IPS DF 6.9 (cell line): ENCODE measurements around the gene NOM1.

Source experiments
- DNase-seq: peaks from one replicate; pipeline ENCODE4 v3.0.0-alpha.2; 2013; ENCODE audit warnings: low read depth, low spot score
- H3K27ac ChIP-seq: one replicate; pipeline ENCODE4 v1.5.1; 2013; ENCODE audit warnings: low read length, control low read depth
- H3K27me3 ChIP-seq: 2 replicates; pipeline ENCODE4 v1.6.1; 2013; ENCODE audit warnings: mild to moderate bottlenecking, low read length; ENCODE audit not compliant: control insufficient read depth, insufficient read depth
- H3K36me3 ChIP-seq: 2 replicates; pipeline ENCODE4 v1.6.1; 2013; ENCODE audit warnings: low read length; ENCODE audit not compliant: control insufficient read depth, insufficient read depth
- H3K4me1 ChIP-seq: 2 replicates; pipeline ENCODE4 v1.6.1; 2013; ENCODE audit warnings: low read length; ENCODE audit not compliant: control insufficient read depth, insufficient read depth
- H3K4me3 ChIP-seq: 2 replicates; pipeline ENCODE4 v1.5.1; 2013; ENCODE audit warnings: mild to moderate bottlenecking, low read length
- H3K9me3 ChIP-seq: 2 replicates; pipeline ENCODE4 v1.6.1; 2013; ENCODE audit warnings: low read length, inconsistent platforms; ENCODE audit not compliant: control insufficient read depth, insufficient read depth
- WGBS: extraction: QIAGEN DNeasy Blood & Tissue Kit; methylation state at CpG from one replicate; pipeline ENCODE4 v1.1.7; 2013; ENCODE audit warnings: mixed read lengths, missing lambda C conversion rate; ENCODE audit not compliant: insufficient read length, insufficient coverage; 5-methylcytosine and 5-hydroxymethylcytosine counted together

Gene NOM1

GRCh38 chr7:156962145-156962544 lies 12.6 kb downstream of the NOM1 start:
- no peak overlapping the region for H3K4me3 ChIP-seq
- H3K27me3 ChIP-seq, result no peaks in the 10 kb centered on the region
- peaks cover 58% of the 10 kb centered on the region for H3K36me3 ChIP-seq
- no peak overlapping the region for H3K27ac ChIP-seq
- H3K4me1 ChIP-seq, result no peaks in the 10 kb centered on the region
- no peak for DNase-seq
- H3K9me3 ChIP-seq, result no peaks in the 10 kb centered on the region
- no CpG with 5 or more reads among the region's 18 CpGs for WGBS

GRCh38 chr7:156962897-156963296 lies 13.4 kb downstream of the NOM1 start:
- Histone ChIP-seq H3K4me3 (no peak overlapping the region), H3K9me3 (no peaks in the 10 kb centered on the region), H3K27me3 (no peaks in the 10 kb centered on the region), H3K27ac (no peak overlapping the region), H3K4me1 (no peaks in the 10 kb centered on the region), H3K36me3 (peaks cover 60% of the 10 kb centered on the region)
- no peak for DNase-seq
- WGBS, result no CpG with 5 or more reads among the region's 16 CpGs

GRCh38 chr7:156963472-156963871 lies 14.0 kb downstream of the NOM1 start:
- peaks cover 57% of the 10 kb centered on the region for H3K36me3 ChIP-seq
- no CpG with 5 or more reads among the region's 12 CpGs for WGBS

GRCh38 chr7:156964971-156965370 lies 15.5 kb downstream of the NOM1 start:
- no peak for DNase-seq
- Histone ChIP-seq H3K36me3 (peaks cover 49% of the 10 kb centered on the region), H3K27ac (no peak overlapping the region), H3K4me1 (no peaks in the 10 kb centered on the region), H3K4me3 (no peak overlapping the region), H3K9me3 (no peaks in the 10 kb centered on the region), H3K27me3 (no peaks in the 10 kb centered on the region)
- WGBS, result no CpG with 5 or more reads among the region's 11 CpGs

More at GRCh38 chr7:156963472-156963871, 14.0 kb downstream of the NOM1 start:
- Histone ChIP-seq H3K4me3 (no peak overlapping the region; the same call in 1 of the 2 replicates), H3K4me1 (no peaks in the 10 kb centered on the region), H3K27ac (no peak overlapping the region), H3K27me3 (no peaks in the 10 kb centered on the region), H3K9me3 (no peaks in the 10 kb centered on the region)
- no peak for DNase-seq

GRCh38 chr7:156966387-156966786 lies 16.9 kb downstream of the NOM1 start:
- H3K27ac ChIP-seq, result no peak overlapping the region
- H3K9me3 ChIP-seq, result no peaks in the 10 kb centered on the region
- no peak for DNase-seq
- no CpG with 5 or more reads among the region's 8 CpGs for WGBS
- H3K4me1 ChIP-seq, result no peaks in the 10 kb centered on the region
- H3K4me3 ChIP-seq, result no peak overlapping the region
- H3K36me3 ChIP-seq, result peaks cover 37% of the 10 kb centered on the region
- H3K27me3 ChIP-seq, result no peaks in the 10 kb centered on the region

GRCh38 chr7:156968183-156968582 lies 18.7 kb downstream of the NOM1 start:
- no CpG with 5 or more reads among the region's 27 CpGs for WGBS
- H3K4me1 ChIP-seq, result no peaks in the 10 kb centered on the region
- H3K27me3 ChIP-seq, result no peaks in the 10 kb centered on the region
- H3K9me3 ChIP-seq, result no peaks in the 10 kb centered on the region
- peaks cover 23% of the 10 kb centered on the region for H3K36me3 ChIP-seq
- no peak overlapping the region for H3K4me3 ChIP-seq
- H3K27ac ChIP-seq, result no peak overlapping the region
- no peak for DNase-seq

GRCh38 chr7:156969972-156970420 lies 20.5 kb downstream of the NOM1 start:
- no CpG with 5 or more reads among the region's 3 CpGs for WGBS
- Histone ChIP-seq H3K9me3 (no peaks in the 10 kb centered on the region), H3K4me1 (no peaks in the 10 kb centered on the region), H3K4me3 (no peak overlapping the region), H3K27me3 (no peaks in the 10 kb centered on the region), H3K27ac (no peak overlapping the region), H3K36me3 (peaks cover 17% of the 10 kb centered on the region)
- no peak for DNase-seq

- H3K27me3 ChIP-seq, result no peaks in the 10 kb centered on the region
- WGBS, result no CpG with 5 or more reads among the region's 5 CpGs
- H3K27ac ChIP-seq, result no peak overlapping the region
- no peaks in the 10 kb centered on the region for H3K4me1 ChIP-seq
- no peaks in the 10 kb centered on the region for H3K36me3 ChIP-seq
- H3K9me3 ChIP-seq, result no peaks in the 10 kb centered on the region
- H3K4me3 ChIP-seq, result no peak overlapping the region
- DNase-seq, result no peak
Observed at GRCh38 chr7:156975620-156976019, 26.1 kb downstream of the NOM1 start.

- no peak for DNase-seq
- H3K4me1 ChIP-seq, result no peaks in the 10 kb centered on the region
- no CpG with 5 or more reads among the region's 1 CpG for WGBS
- no peak overlapping the region for H3K4me3 ChIP-seq
- no peaks in the 10 kb centered on the region for H3K27me3 ChIP-seq
- H3K27ac ChIP-seq, result no peak overlapping the region
- H3K36me3 ChIP-seq, result no peaks in the 10 kb centered on the region
- H3K9me3 ChIP-seq, result no peaks in the 10 kb centered on the region
Observed at GRCh38 chr7:156979007-156979606, 29.6 kb downstream of the NOM1 start.

GRCh38 chr7:156979711-156980110 lies 30.2 kb downstream of the NOM1 start:
- no peaks in the 10 kb centered on the region for H3K27me3 ChIP-seq
- no CpG with 5 or more reads among the region's 4 CpGs for WGBS
- no peaks in the 10 kb centered on the region for H3K36me3 ChIP-seq
- no peak for DNase-seq
- H3K27ac ChIP-seq, result no peak overlapping the region
- H3K4me3 ChIP-seq, result no peak overlapping the region
- H3K4me1 ChIP-seq, result no peaks in the 10 kb centered on the region
- H3K9me3 ChIP-seq, result no peaks in the 10 kb centered on the region; the same call in 1 of the 2 replicates
